HL-60/S4 (cell line): Measurements from ENCODE around the gene SPRR5.

Experiments
- in situ Hi-C: fragments of 300-500 bp; cut with MboI; formaldehyde crosslinking; loops from 2 replicates; pipeline ENCODE4 v1.14.3; 2022; ENCODE audit warnings: low sequenced_read_pairs

Gene SPRR5

GRCh38 chr1:152981146-152981871, 34.3 kb downstream of the SPRR5 start:
- in situ Hi-C loops, result no loop called here

DNA sequence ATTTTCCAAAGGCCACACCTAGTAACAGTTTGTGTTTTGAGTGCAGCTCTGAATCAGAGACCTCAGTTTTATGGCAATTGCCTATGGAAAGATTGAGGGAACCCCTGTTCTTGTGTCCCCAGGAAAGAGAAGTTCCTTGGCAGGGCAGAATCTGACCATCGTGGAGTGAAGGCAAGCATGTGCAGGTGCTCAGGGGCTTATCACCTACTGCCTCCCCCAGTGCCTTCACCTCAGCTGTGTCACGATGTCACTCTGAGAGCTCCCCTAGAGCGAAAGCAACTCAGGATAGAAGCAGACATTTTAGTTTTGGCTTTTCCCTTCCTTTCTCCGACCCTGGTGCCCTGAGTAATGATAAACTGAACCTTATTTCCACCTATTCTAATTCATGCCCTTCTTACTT, 35.1 kb downstream of the SPRR5 start:
- in situ Hi-C loops, result no loop called here

DNA sequence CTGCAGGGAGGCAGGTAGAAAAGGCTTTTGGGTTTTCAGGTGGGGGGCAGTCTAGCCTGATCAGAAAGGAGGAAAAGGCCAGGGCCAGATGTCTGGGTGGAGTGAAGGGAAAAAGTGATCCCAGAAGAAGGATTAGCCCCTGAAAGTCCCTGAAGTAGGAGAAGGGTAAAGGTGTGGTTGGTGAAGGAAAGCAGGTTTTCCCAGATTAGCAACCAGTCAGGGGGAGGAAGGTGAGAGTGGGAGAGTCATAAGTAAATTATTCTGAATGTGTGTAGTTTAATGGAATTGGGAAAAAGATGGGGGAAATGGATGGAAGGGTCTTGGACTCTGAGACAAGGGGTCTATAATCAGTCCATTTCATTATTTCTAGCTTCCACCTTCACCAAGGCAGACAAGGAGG, 36.2 kb downstream of the SPRR5 start:
- in situ Hi-C loops, result no loop called here

DNA sequence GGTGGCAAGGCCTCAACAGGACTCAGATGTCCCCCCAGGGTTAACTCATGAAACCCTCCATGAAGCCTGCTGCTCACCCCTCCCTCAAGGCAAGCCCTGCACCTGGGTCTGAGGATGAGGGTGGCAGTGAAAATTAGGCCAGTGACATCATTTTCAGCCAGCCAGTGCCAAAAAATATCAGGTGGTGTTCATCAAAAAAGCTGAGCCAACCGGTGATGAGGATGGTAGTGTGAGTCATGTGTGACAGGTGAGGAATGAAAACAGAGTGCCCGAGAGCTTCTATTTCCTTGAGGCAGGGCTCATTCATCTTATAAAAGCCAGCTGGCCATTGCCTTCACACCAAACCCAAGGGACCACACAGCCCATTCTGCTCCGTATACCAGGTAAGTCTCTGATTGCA, 36.7 kb downstream of the SPRR5 start, which contains the start of gene SPRR1A:
Gene SPRR1A, plus strand, starts transcription at position 339 of the 400 bp plus-strand sequence. CDS start 1,150 bp downstream, outside the sequence.
- in situ Hi-C loops, result no loop called here

DNA sequence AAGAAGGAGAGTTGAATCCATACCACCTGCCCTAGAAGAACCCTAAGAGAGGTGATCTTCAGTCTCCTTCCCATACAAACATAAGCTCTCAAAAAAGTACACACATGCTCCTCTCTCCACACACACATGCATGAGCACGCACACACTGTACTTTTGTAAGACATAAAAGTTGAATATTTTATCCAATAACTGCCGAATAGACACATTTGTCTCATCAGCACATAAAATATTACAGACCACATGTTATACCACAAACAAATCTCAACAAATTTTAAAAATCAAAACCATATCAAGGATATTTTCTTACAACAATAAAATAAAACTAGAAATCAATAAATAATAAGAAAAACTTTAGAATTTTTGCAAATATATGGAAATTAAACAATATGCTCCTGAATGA, 39.6 kb downstream of the SPRR5 start:
- in situ Hi-C loops, result no loop called here

DNA sequence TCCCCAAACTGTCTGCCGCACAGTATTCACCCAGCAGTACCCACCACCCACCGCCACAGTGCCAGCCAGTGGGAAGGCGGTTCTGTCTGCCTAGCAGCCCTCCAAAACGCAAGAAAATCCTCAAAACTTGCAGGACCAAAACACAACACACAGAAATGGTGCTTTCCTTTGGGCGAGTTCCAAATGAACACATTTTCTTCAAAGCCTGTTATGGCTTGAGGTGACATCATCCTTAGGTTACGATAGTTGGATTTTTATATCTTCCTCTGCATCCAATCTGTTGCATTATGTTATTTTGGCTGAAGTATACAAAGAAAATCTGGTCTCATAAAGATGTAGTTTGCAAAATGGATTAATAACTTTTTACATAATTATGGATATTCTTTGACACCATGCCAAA, 46.2 kb downstream of the SPRR5 start:
- in situ Hi-C loops, result no loop called here

- in situ Hi-C loops, result no loop called here
Observed at GRCh38 chr1:152995842-152996241, 48.8 kb downstream of the SPRR5 start.

DNA sequence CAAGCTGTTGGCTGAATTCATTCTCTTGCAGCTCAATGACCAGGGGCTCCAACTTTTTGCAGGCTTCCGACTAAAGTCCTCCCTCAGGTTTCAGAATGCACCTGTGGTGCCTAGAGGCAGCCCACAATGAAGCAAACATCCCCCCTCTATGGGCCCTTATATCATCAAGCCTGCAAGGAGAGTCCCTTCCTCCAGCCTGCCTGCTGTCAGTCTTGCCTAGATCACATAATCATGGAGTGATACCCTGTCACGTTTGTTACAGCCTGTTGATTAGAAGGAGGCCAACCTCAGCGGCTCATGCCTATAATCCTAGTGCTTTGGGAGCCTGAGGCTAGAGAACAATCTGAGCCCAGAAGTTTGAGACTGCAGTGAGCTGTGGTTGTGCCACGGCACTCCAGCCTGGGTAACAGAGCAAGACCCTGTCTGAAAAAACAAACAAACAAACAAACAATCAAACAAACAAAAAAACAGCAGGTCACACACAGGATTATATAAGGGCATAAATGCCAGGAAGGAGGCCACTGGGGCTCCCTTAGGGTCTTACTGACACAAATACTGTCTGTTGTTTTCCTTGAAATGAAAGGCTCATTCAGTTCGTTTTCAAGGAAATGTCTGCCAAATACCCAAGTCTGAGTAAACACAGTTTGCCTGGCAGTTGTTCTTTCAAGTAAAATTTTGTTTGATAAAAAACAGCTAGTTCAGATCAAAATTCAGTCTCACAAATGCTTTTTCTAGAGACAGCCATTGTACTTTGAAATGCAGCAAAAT, 49.8 kb downstream of the SPRR5 start:
- in situ Hi-C loops, result no loop called here

GRCh38 chr1:152997901-152998300, 50.9 kb downstream of the SPRR5 start:
- in situ Hi-C loops, result no loop called here

DNA sequence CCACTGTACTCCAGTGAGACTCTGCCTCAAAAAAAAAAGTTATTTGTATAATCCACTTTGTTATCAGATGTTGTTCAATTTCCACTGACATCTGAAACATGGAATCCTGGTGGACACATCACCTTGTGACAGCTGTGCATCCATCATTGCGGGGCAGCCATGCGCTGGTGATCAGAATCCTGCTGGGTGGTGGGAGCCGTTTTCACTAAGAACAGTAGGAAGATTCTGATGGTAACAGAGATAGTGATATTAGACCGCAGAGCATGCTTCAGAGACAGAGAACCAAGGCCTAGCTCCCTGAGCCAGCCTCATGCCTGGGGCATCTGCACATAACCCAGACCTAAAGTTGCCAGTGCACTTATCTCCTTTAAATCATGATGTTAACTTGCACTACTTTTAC, 51.5 kb downstream of the SPRR5 start:
- in situ Hi-C loops, result no loop called here
